ENCODE measurements around the gene TCP10L. TPM values are rescaled to one million over a fixed set of nuclear protein-coding genes. Genes with fewer than 3 reads are reported as not detected.
"Not testable (repeated sequence)": the region's sequence is repeated elsewhere in the genome, so short reads cannot be mapped to it uniquely, and the experiment has no call there.

TCP10L gene
- total RNA-seq, 1 donor from 2014 or later, result 2.0 TPM

- DNase-seq (ENCODE audit: low spot score in 2 of 2), result no peak
- no peak for FAIRE-seq
Observed at GRCh38 chr21:32587651-32588050, 2.3 kb upstream of the TCP10L start.

- no peak for FAIRE-seq
- no peak for DNase-seq (ENCODE audit: low spot score in 2 of 2)
Observed at GRCh38 chr21:32587120-32587519, 1.8 kb upstream of the TCP10L start.

- no peak for FAIRE-seq
Observed at GRCh38 chr21:32585970-32586369, 647 bp upstream of the TCP10L start.

DNA sequence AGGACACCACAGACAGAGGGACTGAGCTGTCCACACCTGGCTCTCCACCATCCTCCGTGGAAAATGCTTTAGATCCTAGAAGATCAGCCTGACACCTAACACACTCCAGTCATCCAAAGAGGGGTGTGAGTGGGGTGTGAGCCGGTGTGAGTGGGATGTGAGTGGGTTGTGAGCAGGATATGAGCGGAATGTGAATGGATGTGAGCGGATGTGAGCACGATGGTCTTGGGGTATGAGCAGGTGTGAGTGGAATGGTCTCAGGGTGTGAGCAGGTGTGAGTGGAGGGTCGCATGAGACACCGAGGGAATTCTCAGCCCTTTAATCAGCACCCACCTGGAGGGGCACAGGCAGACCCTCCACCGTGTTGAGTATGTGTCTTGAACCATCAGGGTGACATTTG lies 851 bp downstream of the TCP10L start:
- FAIRE-seq (no peak), DNase-seq (ENCODE audit: low spot score in 2 of 2) (no peak)

More at GRCh38 chr21:32585970-32586369, 647 bp upstream of the TCP10L start:
- no peak for DNase-seq (ENCODE audit: low spot score in 2 of 2)

DNA sequence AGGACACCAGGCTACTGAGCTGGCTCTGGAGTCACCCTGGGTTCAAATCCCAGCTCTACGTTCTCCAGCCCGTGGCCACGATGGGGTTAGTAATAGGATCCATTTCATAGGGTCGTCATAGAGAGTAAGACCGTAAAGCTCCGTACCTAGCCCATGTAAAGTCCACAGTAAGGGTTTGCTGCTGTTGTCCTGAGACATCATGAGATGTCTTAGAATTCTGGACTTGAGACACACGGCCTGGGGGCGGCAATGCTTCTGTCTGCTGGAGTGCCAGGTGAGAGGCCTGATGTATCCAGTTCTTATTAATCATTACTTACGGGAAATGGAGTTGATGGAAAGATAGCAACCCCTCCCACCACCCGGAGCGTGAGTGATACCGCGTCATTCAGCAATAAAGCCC lies 3.6 kb downstream of the TCP10L start:
- FAIRE-seq, result no peak
- DNase-seq (ENCODE audit: low spot score in 2 of 2), result no peak

DNA sequence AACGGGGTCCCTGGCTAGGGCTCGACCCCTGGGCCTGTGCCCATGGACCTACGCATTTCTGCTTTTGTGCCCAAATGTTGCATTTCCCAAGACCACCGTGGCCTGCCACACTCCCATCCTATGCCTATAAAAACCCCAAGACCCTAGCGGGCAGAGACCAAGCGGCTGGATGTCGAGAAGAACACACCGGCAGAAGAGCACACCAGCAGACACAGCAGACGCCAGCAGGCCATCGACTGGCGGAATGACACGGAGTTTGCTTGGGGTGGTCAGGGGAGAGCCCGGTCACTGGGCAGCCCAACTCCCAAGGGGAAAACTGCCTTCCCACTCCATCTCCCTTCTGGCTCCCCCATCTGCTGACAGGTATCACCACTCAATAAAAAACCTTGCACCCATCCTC lies 4.4 kb downstream of the TCP10L start:
- no peak for FAIRE-seq
- DNase-seq (ENCODE audit: low spot score in 2 of 2), result no peak

- FAIRE-seq, result no peak
Observed at GRCh38 chr21:32578107-32578691, 7.1 kb downstream of the TCP10L start.

GRCh38 chr21:32576011-32576410 lies 9.3 kb downstream of the TCP10L start:
- no peak for DNase-seq (ENCODE audit: low spot score in 2 of 2)
- FAIRE-seq, result no peak

More at GRCh38 chr21:32578107-32578691, 7.1 kb downstream of the TCP10L start:
- no peak for DNase-seq (ENCODE audit: low spot score in 2 of 2)

GRCh38 chr21:32574946-32575925 lies 10.1 kb downstream of the TCP10L start:
- FAIRE-seq (no peak), DNase-seq (ENCODE audit: low spot score in 2 of 2) (no peak)

DNA sequence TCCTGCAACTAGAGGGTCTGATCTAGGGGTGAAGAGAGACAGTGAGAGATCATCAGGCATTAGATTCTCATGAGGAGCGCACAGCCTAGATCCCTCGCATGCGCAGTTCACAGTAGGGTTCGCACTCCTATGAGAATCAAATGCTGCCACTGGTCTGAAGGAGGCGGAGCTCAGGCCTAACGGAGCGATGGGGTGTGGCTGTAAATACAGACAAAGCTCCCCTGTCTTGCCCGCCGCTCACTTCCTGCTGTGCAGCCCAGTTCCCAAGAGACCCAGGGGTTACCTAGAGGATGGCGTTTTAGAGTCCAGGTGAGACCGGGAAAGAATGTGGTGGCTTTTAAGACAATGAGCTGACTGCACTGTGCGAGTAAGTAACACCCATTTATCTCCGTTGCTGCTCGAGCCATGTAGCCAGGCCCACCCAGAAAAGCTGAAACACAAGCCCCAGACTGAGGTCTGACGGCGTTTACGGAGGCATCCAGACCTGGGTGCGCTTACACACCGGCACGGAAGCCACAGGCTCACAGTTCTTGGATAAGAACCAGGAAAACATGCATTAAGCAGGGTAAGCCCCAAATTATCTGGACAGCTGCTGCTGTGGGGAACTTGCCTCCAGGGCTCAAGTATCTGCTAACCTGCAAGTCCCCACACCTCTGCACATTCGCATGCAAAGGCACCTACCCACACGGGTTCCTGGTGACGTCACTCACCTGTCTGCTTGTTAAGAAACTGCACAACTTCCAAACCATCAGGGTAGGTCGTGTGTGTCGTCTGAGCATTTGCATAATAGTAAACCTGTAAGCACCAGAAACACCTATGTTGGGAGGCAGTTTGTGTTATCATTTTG lies 12.5 kb downstream of the TCP10L start:
- no peak for DNase-seq (ENCODE audit: low spot score in 2 of 2)
- no peak for FAIRE-seq

GRCh38 chr21:32570456-32570855 lies 14.9 kb downstream of the TCP10L start:
- FAIRE-seq (no peak), DNase-seq (ENCODE audit: low spot score in 2 of 2) (no peak)

DNA sequence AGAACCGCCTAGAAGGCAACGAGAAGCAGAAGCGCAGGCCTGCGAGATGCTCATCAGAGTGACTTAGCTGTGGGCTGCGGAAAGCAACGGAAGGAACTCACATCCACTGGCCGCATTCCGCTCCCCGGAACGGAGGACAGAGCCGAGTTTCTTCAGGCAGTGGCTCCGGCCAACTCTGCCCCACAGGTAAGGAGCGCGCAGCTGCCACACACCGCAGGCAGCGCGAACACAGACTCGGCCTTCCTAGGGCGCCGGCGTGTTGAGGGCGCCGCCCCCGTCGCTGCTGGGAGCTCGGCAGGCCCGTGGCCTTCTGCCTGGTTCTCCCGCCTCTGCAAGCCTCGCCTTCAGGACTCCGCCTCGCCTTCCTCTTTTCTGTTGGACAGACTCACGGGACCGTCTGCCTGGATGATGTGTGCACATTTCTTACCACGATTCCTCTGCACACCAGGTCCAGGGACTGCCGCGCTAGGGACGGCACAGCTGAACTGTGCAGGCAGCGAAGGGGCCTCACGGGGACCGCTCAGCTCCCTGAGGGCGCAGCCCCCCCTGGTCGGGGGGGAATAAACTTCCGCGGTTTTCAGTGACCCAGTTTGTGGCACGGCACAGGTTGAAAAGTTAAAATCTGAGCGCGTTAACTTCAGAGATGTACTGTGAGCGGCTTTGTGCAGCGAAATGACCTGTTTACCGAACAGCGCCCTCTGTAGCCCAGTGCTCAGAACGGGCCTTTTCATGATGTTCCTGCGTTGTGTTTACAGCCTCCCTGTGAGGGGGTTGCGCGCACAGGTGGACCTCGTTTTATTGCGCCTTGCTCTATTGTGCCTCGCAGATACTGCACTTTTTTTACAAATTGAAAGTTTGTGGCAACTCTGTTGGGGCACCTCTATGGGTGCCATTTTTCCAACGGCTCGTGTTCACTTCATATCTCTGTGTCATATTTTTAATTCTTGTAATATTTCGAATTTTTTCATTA lies 15.8 kb downstream of the TCP10L start:
- DNase-seq (ENCODE audit: low spot score in 2 of 2), result peak; percentile 68 to 69
- no peak for FAIRE-seq

GRCh38 chr21:32567626-32568025 lies 17.7 kb downstream of the TCP10L start:
- FAIRE-seq, result no peak

DNA sequence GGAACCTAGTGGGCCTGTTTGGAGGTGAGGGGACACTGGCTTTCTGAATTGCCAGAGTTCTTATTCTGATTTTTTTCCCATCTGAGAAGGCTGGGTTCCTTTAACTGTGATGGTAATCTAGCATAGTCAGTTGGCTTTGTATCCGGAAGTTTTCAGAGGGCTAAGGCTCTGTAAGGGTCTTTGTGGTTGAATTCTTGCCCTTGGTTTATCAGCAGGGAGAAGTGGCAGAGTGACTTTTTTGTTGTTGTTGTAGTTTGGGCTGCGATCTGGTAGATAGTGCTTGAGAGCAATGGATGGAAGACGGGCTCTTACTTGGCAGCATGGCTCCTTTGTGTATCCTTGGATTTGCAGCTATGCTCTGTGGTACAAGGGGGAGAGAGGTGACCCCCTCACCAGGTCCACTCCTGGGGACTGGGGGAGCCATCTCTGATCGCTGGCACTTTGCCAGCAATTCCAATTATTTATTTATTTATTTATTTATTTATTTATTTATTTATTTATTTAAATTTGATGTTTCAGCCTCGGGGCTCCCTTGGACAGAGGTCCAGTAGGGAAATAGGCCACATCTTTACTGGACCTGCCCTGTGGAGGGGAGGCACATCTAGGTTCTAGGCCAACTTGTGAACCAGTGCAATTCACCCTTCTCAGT lies 18.5 kb downstream of the TCP10L start:
- DNase-seq (ENCODE audit: low spot score in 2 of 2), result no peak
- no peak for FAIRE-seq

More at GRCh38 chr21:32567626-32568025, 17.7 kb downstream of the TCP10L start:
- no peak for DNase-seq (ENCODE audit: low spot score in 2 of 2)

DNA sequence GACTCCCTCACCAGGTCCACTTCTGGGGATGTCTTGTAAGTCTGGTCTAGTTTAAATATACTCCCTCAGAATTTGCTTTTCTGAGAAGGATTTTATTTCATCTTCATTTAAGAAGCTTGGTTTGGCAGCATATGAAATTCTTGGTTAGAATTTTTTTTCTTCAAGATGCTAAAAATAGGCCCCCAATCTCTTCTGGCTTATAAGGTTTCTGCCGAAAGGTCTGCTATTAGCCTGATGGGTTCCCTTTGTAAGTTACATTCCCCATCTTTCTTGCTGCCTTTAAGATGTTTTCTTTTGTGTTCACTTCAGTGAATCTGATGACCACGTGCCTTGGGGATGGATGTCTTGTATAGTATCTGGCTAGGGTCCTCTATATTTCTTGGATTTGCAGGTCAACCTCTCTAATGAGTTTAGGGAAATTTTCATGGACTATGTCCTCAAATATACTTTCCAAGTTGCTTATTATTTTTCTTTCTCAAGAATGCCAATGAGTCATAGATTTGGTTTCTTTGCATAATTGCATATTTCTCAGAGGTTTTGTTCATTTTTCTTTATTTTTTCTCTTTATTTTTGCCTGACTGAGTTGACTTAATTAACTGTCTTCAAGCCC lies 19.4 kb downstream of the TCP10L start:
- no peak for FAIRE-seq
- DNase-seq (ENCODE audit: low spot score in 2 of 2), result no peak

DNA sequence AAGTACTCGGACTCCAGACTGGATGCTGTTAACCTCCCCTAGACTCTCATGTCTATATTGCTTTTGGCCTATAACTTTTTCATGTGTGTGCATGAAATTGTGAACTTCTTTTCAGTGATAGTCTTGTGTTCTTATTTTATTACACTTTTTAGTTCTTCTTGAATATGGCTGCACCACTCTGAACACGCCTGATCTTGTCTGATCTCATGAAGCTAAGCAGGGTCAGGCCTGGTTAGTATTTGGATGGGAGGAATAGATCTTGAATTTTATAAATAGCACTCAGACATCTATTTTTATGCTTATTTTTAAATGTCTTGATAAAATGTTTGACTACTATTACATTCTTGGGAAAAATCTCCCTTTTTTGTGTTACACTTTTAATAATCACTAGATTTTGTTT lies 22.4 kb downstream of the TCP10L start:
- DNase-seq (ENCODE audit: low spot score in 2 of 2) (no peak), FAIRE-seq (no peak)

DNA sequence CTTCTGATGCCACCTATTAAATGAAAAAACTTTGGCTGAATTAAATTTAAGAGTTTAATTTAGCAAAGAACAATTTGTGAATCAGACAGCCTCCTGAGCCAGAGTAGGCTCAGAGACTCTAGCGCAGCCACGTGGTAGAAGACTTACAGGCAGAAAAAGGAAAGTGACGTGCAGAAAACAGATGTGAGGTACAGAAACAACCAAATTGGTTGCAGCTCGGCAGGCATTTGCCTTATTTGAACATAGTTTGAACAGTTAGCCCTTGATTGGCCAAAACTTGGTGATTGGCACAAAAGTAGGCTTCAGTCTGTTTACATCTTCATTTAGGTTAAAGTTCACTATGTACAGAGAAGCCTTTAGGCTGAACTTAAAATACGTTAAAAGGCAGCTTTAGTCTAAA lies 22.9 kb downstream of the TCP10L start:
- FAIRE-seq, result no peak
- DNase-seq (ENCODE audit: low spot score in 2 of 2), result no peak

DNA sequence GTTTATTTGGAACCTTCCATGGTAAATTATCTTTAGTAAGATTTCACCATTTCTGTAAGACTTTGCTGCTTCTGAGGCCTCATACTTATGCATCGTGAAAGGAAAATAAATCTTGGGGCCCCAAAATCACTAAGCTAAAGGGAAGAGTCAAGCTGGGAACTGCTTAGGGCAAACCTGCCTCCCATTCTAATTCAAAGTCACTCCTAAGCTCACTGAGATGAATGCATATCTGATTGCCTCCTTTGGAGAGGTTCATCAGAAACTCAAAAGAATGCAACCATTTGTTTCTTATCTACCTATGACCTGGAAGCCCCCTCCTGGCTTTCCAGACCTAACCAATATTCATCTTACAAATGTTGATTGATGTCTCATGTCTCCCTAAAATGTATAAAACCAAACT lies 23.8 kb downstream of the TCP10L start:
- DNase-seq (ENCODE audit: low spot score in 2 of 2); FAIRE-seq: not testable (repeated sequence)

- FAIRE-seq, result no peak
- DNase-seq (ENCODE audit: low spot score in 2 of 2), result no peak
Observed at GRCh38 chr21:32560896-32561295, 24.4 kb downstream of the TCP10L start.
